GM21786 (cell line): ENCODE results near the gene DIAPH3.

Source experiments
- ATAC-seq: cut with Tn5 transposase; IDR thresholded peaks from one replicate; pipeline ENCODE4 v1.9.1; 2021; ENCODE audit not compliant: unreplicated experiment

The DIAPH3 gene

GRCh38 chr13:60158321-60158801 is 5.4 kb downstream of the DIAPH3 start:
- peak; percentile 46 for ATAC-seq

- no peak for ATAC-seq
Measured at GRCh38 chr13:60155978-60156377, 7.8 kb downstream of the DIAPH3 start.

GRCh38 chr13:60152904-60153303 is 10.8 kb downstream of the DIAPH3 start:
- ATAC-seq: no peak

DNA sequence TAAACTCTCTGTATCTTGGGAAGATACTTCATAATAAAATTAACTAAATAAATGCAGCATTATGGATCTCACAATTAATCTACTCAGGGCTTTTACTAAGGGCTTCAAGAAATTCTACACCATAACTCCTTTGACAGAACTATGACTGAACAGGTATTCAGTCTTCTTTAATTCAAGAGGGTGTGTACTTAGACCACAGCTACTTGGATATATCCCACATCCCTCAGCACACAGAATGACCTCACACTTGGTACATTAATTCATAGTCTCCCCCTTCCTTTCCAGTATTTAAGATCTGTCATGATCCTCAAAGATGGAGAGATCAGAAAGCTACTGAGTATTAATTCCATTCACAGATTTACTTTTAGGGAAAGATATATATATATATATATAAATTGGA is 11.6 kb downstream of the DIAPH3 start:
- ATAC-seq: no peak

DNA sequence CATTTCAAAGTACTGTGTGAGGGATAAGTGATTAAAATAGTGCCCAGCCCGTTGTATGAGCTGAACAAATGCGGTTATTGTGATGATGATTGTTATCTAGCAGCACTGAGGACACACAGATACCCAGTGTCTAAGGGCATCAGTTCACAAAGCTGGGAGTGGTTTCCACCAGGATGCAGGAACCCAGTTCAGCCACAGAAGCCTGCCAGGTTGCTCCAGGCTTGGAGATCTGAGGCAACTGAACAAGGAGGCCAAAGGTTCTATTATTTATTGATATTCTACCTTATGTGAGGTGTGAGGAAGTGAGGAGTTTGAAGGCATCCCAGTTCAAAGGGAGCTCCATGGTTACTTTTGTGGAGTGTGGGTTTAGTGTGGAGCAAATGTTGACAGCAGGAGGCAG is 13.2 kb downstream of the DIAPH3 start:
- ATAC-seq: no peak

DNA sequence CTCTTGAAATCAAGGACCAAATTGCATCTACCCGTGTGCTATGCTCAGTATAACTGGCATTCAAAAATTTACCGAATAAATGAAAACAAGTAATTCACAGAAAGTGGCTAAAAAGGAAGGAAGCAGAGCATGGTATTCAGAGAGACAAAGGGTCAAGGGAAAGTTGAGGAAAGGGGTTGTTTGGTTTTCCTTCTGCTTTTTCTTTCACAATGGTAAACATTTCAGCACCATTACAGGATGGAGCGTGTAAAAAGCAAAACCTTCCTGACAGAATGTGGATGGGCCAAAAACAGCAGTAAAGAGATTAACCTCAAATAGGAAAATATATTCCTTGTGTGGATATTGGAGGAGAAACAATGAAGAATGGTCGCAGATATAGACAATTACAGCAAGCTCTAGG is 14.8 kb downstream of the DIAPH3 start:
- peak; percentile 45 for ATAC-seq

GRCh38 chr13:60147361-60147760 is 16.4 kb downstream of the DIAPH3 start:
- no peak for ATAC-seq

DNA sequence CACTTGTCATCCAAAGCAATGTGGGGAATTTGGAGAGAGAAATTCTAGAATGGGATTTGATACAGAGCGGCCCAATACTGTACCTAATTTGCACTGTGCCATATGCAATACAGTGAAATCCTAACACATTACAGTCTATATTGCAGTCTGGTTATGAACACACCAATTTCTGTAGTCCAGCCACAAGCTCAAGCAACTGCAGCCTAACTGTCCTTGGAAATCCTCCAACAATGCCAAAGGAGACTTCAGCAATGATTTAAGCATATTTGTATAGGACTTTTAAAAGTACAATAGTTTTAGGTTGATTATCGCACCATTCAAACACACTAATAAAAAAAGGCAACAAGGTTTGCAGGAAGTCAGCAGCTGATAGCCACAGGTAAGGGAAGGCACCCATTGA is 17.3 kb downstream of the DIAPH3 start:
- ATAC-seq: no peak

GRCh38 chr13:60143775-60144174 is 20.0 kb downstream of the DIAPH3 start:
- ATAC-seq: no peak

- ATAC-seq: no peak
Measured at GRCh38 chr13:60139272-60139671, 24.5 kb downstream of the DIAPH3 start.

GRCh38 chr13:60138674-60139073 is 25.1 kb downstream of the DIAPH3 start:
- ATAC-seq: no peak

DNA sequence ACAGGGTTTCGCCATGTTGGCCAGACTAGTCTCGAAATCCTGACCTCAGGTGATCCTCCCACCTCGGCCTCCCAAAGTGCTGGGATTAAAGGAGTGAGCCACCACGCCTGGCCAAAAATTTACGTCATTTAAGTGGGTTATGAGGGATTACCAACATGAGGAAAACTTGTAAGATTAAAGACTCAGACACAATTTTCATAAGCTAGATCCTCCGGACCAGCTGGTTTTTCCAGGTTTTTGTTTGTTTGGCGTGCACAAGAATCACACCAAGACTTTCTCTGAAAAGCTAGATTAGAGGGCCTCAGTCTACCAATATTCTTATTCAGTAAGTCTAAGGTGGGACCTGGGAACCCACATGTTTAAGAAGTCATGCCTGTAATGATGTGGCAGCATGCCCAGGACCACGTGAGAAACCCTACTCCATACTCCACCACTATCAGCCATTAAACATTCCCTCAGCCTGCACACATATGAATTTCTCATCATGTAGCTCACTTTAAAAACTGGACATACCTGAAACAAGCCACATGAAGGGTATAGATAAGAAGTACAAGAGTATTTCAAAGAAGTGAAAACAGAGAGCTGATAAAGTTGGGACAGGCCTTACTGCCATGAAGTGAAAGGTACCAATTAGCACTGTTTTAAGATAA is 25.7 kb downstream of the DIAPH3 start:
- ATAC-seq: no peak

DNA sequence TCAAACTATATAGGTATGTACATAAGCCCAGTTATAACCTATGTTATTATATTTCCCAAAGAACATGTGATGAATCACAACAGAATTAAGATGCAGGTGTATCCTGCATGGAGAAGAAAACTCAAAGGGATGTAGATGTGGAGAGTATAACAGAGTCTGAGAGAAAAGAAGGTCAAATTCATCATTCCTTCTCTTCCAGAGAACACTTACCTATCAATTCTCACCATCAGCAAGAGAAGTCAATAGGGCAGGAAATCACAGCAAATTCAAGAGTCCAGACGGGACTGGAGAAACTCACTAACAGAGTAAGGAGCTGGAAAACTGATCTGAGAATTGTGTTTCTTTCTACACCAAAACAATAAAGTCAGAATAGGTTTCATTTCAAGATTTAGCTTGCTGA is 28.4 kb downstream of the DIAPH3 start:
- ATAC-seq: no peak

- ATAC-seq: no peak
Measured at GRCh38 chr13:60134376-60134775, 29.4 kb downstream of the DIAPH3 start.

DNA sequence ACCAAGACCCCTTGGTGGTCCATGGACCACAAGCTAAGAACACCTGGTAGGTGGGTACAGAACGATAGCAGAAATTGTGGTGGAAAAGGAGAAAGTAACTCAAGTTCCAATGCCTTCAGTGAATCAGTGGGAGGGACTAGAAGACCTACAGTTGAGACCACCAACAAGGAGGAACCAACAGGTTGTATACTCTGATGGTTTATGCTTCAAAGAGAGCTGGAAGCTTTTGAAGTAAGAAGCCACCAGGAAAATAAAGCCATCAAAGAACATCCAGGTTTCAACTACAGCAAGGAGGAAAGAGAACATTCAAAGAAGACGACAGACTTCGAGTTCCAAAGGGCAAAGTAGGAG is 42.4 kb downstream of the DIAPH3 start:
- ATAC-seq: no peak

DNA sequence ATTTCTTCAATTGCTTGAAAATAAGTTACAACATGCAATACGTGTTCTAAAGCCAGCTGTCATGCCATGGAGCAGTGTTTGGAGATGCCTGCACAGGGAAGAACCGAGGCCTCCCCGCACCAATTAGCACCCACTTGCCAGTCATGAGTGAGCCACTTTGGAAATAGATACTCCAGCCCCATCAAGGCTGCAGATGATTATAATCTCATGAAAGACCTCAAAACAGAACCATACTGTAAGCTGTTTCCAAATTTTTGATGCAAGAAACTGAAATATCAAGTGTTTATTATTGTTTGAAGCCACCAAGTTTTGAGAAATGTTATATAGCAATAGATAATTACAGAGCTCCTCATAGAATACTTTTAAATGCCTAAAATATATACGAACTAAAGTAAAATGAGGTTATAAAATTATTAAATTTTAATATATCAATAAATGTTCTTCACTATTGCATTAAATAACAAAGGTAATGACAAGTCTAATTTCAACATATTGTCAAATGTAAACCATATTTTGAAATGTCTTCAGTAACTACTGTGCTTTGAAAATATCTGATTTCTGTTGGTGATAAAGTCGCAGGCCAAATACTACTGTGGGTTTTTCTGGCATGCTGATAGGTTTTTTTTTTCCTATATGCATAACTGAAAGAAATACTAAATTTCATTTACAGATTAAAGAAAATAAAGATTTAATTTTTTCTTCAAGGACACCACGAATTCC is 43.0 kb downstream of the DIAPH3 start:
- no peak for ATAC-seq

- ATAC-seq: no peak
Measured at GRCh38 chr13:60118696-60119400, 44.9 kb downstream of the DIAPH3 start.

- ATAC-seq: no peak
Measured at GRCh38 chr13:60114499-60115028, 49.2 kb downstream of the DIAPH3 start.

DNA sequence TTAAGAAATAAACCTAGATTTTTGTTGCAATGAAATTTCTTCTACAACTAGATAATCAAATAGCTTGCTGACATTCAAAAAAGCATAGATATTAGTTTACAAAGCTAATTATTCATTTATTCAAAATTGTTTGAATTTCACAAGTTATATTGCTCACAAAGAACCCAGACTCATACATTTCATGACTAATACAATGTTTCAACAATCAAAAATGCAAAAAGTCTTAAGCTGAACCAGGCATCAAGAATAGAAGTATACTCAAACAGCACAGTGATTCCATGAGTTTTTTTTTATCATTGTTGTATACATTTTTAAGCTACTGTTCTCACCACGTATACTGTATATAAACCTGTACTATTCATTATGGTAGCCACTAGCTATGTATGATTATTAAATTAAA is 51.0 kb downstream of the DIAPH3 start:
- ATAC-seq: no peak

- no peak for ATAC-seq
Measured at GRCh38 chr13:60111691-60112090, 52.0 kb downstream of the DIAPH3 start.

DNA sequence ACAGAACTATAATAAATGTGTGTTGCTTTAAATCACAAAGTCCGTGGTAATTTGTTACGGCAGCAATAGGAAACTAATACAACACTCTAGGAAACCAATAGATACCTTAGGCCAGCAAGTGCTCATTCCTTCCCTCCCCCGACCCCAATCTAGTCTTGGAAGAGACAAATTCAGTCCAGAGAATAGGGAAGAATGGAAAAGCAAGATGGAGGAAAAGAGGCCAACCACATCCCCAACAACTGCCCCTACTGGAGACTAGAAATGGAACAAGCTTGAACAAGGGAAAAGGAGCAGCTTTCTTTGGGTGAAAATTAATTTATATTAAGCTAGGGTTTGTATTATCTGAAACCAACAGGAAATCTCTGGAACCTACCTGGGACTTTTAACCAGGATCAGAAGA is 54.4 kb downstream of the DIAPH3 start:
- ATAC-seq: no peak

- no peak for ATAC-seq
Measured at GRCh38 chr13:60108589-60108988, 55.1 kb downstream of the DIAPH3 start.
